ENCODE data around the gene CGB7. TPM values are rescaled to one million over a fixed set of nuclear protein-coding genes. Genes with fewer than 3 reads are reported as not detected.

The CGB7 gene
- total and polyA plus RNA-seq, 9 of the 15 experiments (the other 6 are each of a cell fraction or from before 2014, with no cell fraction given): not detected

DNA sequence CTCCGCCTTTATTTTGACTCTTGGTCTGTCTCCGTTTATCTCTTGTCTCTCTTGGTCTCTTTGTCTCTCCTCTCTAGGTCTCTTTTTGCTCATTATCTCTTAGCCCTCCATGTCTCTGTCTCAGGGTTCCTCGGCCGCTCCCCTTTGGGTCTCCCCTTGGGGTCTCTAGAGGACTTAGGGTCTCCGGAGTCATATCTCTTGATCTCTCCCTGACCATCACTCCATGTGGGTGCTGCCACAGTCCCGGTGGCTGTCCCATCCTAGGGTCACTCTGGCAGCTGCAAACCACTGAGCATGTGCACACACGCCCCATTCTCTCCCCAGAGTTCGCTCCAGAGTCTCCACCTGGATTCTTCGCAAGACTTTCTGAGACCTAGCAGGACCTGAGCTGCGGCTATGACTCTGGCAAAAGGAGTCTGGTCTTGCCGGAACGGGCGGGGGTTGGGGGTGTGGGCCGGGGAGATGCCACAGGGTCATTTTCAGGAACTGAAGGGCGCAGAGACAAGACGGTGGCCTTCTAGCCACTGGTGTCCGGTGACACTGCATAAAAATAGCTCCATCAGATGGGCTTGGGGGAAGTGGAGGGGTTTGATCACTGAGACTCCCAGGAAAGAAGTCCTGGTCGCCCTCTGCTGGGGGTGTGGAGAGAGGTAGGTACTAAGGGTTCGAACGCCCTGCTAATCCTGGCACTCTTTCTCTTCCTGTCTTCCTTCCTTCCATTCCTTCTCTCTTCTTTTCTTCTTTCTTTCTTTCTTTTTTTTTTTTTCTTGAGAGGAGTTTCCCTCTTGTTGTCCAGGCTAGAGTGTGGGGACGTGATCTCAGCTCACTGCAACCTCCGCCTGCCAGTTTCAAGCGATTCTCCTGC, 16.2 kb upstream of the CGB7 start (continued):
- TF ChIP-seq HNRNPK (IDR thresholded peaks at IDR 0.05; ENCODE audit: low read depth, low read length, poor library complexity, severe bottlenecking) (no peak), ZNF695 (CRISPR knock-in tag; IDR thresholded peaks at IDR 0.05) (no peak), DNMT1 (IDR thresholded peaks at IDR 0.05) (no peak), RHOXF2B (CRISPR knock-in tag; conservative IDR thresholded peaks at IDR 0.05) (no peak), MYBL2 (IDR thresholded peaks at IDR 0.05; ENCODE audit: low read depth) (no peak), MYBL2 (CRISPR knock-in tag; IDR thresholded peaks at IDR 0.05; ENCODE audit: borderline replicate concordance) (no peak), POU5F1 (IDR thresholded peaks at IDR 0.05; ENCODE audit: borderline replicate concordance, low read depth, low read length, partially characterized antibody) (no peak), SNIP1 (IDR thresholded peaks at IDR 0.05; ENCODE audit: low read depth) (no peak), ZNF583 (CRISPR knock-in tag; IDR thresholded peaks at IDR 0.05) (no peak), ZNF146 (CRISPR knock-in tag; IDR thresholded peaks at IDR 0.05; ENCODE audit: unreplicated experiment) (no peak), ZNF282 (CRISPR knock-in tag; IDR thresholded peaks at IDR 0.05) (no peak), TAF7 (tag; IDR thresholded peaks at IDR 0.05) (no peak)
- TF ChIP-seq, protein P1, sequence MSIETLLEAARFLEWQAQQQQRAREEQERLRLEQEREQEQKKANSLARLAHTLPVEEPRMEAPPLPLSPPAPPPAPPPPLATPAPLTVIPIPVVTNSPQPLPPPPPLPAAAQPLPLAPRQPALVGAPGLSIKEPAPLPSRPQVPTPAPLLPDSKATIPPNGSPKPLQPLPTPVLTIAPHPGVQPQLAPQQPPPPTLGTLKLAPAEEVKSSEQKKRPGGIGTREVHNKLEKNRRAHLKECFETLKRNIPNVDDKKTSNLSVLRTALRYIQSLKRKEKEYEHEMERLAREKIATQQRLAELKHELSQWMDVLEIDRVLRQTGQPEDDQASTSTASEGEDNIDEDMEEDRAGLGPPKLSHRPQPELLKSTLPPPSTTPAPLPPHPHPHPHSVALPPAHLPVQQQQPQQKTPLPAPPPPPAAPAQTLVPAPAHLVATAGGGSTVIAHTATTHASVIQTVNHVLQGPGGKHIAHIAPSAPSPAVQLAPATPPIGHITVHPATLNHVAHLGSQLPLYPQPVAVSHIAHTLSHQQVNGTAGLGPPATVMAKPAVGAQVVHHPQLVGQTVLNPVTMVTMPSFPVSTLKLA (conservative IDR thresholded peaks at IDR 0.05): peak in 1 of 2 experiments; percentile 40; a peak in 2 of 4 replicates
- TF ChIP-seq, protein P2, sequence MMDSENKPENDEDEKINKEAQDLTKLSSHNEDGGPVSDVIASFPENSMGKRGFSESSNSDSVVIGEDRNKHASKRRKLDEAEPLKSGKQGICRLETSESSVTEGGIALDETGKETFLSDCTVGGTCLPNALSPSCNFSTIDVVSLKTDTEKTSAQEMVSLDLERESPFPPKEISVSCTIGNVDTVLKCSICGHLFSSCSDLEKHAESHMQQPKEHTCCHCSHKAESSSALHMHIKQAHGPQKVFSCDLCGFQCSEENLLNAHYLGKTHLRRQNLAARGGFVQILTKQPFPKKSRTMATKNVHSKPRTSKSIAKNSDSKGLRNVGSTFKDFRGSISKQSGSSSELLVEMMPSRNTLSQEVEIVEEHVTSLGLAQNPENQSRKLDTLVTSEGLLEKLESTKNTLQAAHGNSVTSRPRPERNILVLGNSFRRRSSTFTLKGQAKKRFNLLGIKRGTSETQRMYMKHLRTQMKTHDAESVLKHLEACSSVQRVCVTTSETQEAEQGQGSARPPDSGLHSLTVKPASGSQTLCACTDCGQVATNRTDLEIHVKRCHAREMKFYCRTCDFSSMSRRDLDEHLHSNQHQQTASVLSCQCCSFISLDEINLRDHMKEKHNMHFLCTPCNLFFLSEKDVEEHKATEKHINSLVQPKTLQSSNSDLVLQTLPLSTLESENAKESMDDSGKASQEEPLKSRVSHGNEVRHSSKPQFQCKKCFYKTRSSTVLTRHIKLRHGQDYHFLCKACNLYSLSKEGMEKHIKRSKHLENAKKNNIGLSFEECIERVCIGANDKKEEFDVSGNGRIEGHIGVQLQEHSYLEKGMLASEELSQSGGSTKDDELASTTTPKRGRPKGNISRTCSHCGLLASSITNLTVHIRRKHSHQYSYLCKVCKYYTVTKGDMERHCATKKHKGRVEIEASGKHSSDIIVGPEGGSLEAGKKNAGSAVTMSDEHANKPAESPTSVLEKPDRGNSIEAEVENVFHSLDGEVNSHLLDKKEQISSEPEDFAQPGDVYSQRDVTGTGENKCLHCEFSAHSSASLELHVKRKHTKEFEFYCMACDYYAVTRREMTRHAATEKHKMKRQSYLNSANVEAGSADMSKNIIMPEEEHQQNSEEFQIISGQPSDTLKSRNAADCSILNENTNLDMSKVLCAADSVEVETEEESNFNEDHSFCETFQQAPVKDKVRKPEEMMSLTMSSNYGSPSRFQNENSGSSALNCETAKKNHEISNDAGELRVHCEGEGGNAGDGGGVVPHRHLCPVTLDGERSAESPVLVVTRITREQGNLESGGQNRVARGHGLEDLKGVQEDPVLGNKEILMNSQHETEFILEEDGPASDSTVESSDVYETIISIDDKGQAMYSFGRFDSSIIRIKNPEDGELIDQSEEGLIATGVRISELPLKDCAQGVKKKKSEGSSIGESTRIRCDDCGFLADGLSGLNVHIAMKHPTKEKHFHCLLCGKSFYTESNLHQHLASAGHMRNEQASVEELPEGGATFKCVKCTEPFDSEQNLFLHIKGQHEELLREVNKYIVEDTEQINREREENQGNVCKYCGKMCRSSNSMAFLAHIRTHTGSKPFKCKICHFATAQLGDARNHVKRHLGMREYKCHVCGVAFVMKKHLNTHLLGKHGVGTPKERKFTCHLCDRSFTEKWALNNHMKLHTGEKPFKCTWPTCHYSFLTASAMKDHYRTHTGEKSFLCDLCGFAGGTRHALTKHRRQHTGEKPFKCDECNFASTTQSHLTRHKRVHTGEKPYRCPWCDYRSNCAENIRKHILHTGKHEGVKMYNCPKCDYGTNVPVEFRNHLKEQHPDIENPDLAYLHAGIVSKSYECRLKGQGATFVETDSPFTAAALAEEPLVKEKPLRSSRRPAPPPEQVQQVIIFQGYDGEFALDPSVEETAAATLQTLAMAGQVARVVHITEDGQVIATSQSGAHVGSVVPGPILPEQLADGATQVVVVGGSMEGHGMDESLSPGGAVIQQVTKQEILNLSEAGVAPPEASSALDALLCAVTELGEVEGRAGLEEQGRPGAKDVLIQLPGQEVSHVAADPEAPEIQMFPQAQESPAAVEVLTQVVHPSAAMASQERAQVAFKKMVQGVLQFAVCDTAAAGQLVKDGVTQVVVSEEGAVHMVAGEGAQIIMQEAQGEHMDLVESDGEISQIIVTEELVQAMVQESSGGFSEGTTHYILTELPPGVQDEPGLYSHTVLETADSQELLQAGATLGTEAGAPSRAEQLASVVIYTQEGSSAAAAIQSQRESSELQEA (IDR thresholded peaks at IDR 0.05; ENCODE audit: low read depth): peak; percentile 73
- TF ChIP-seq, protein P3, sequence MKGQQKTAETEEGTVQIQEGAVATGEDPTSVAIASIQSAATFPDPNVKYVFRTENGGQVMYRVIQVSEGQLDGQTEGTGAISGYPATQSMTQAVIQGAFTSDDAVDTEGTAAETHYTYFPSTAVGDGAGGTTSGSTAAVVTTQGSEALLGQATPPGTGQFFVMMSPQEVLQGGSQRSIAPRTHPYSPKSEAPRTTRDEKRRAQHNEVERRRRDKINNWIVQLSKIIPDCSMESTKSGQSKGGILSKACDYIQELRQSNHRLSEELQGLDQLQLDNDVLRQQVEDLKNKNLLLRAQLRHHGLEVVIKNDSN (CRISPR knock-in tag; IDR thresholded peaks at IDR 0.05): no peak
